GM23248 (cell line): ENCODE results near the gene KCNMA1.

Source experiments
- EZH2 ChIP-seq: fragments of 200-600 bp; sonication (generic); IDR thresholded peaks from 2 replicates; pipeline ENCODE4 v1.6.1; 2018; ENCODE audit warnings: antibody characterized with exemption, mild to moderate bottlenecking; ENCODE audit not compliant: insufficient read depth, poor library complexity, severe bottlenecking
- EZH2phosphoT487 ChIP-seq: fragments of 200-600 bp; sonication (generic); IDR thresholded peaks from 2 replicates; pipeline ENCODE4 v1.6.1; 2018; ENCODE audit warnings: antibody characterized with exemption, moderate library complexity, mild to moderate bottlenecking, low read depth; ENCODE audit not compliant: insufficient read depth

- TF ChIP-seq EZH2phosphoT487 (no peak), EZH2 (no peak)
These were observed 36.1 kb downstream of the KCNMA1 start for GRCh38 chr10:77601488-77601887.
